HepG2 (cell line): ENCODE measurements around the gene KRTAP19-6.

ENCODE experiments used
- CBFB ChIP-seq: sonication (generic); formaldehyde crosslinking; IDR thresholded peaks from 2 replicates; pipeline ENCODE4 v1.4.0; 2020; ENCODE audit warnings: missing genetic modification reagents
- EZH2 ChIP-seq: conservative IDR thresholded peaks from 2 replicates; pipeline ENCODE4 v1.6.1; 2012; ENCODE audit warnings: mild to moderate bottlenecking, low read depth, low read length, moderate library complexity
- MTA3 ChIP-seq: sonication (generic); formaldehyde crosslinking; IDR thresholded peaks from 2 replicates; pipeline ENCODE4 v1.4.0; 2020; ENCODE audit warnings: missing genetic modification reagents
- SAP130 ChIP-seq: IDR thresholded peaks from 2 replicates; pipeline ENCODE4 v1.6.1; 2016; ENCODE audit warnings: low read depth
- ZSCAN5A ChIP-seq: sonication (generic); formaldehyde crosslinking; IDR thresholded peaks from 2 replicates; pipeline ENCODE4 v1.8.0; 2022; ENCODE audit warnings: mild to moderate bottlenecking, missing genetic modification reagents, borderline replicate concordance

GRCh38 chr21:30491963-30492428 is 49.7 kb downstream of the KRTAP19-6 start, which contains the start of gene KRTAP19-3:
- TF ChIP-seq EZH2 (no peak), SAP130 (CRISPR knock-in tag) (no peak), CBFB (CRISPR knock-in tag) (no peak), MTA3 (no peak), ZSCAN5A (CRISPR knock-in tag) (no peak)
